ENCODE data around the gene PPIE.

PPIE gene

GRCh38 chr1:39738622-39739366 lies at the start of gene PPIE:
PPIE (plus strand) TSS chr1:39738882; CDS start chr1:39738901, 19 bp downstream.
- peak; percentile 87 for DNase-seq

GRCh38 chr1:39689214-39689613 lies 49.5 kb upstream of the PPIE start:
- no peak for DNase-seq

- DNase-seq = no peak
These were observed 49.0 kb upstream of the PPIE start for GRCh38 chr1:39689635-39690034.

DNA sequence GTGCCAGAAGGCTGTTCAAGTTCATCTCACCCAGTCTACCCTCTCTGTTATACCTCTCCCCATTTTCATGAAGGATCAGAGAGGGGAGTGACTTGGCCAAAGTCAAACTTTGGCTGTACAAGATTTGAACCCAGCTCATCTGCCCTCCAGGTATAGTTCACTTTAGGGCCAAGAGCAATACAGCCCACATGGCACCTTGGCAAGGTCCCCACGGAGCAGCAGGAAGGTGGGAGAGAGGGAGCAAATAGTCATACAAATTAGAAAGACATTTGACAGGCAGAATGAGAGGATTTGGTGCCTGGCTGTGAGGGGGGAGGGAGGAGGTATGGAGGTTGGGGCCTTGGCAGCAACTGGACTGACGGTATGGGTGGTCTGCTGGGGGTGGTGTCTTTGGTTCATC lies 48.5 kb upstream of the PPIE start:
- DNase-seq = no peak

DNA sequence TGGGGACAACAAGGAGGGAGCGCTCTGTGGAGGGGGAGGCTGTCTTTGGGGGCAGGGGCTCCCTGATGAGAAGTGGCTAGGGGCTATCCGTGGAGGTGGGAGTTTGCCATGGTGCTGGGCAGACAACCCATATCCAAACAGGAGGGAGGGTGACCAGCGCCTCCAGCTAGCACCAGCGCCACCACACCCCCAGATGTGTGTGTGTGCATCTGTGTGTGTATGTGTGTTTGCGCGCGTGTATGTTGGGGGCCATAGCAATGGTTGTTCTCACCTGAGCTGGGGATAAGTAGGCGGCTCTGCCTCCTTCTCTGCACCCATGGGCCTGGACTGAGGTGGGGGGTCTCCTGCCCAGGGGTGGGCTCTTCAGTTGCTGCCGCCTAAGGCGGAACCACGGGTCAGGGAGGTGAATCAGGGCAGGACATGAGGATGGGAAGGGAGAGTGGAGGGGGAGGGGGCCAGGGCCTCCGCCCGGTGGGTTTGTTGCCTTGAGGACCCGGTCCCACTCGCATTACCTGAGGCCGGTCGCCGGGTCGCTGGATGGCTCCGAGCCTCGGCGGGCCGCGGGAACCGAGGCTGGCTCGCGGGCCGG lies 47.8 kb upstream of the PPIE start:
- DNase-seq = no peak

GRCh38 chr1:39691383-39692151 lies 47.1 kb upstream of the PPIE start, which contains the start of gene HPCAL4:
HPCAL4 (minus strand) TSS chr1:39691433; CDS start chr1:39684603, 6,830 bp downstream.
- peak; percentile 57 for DNase-seq

DNA sequence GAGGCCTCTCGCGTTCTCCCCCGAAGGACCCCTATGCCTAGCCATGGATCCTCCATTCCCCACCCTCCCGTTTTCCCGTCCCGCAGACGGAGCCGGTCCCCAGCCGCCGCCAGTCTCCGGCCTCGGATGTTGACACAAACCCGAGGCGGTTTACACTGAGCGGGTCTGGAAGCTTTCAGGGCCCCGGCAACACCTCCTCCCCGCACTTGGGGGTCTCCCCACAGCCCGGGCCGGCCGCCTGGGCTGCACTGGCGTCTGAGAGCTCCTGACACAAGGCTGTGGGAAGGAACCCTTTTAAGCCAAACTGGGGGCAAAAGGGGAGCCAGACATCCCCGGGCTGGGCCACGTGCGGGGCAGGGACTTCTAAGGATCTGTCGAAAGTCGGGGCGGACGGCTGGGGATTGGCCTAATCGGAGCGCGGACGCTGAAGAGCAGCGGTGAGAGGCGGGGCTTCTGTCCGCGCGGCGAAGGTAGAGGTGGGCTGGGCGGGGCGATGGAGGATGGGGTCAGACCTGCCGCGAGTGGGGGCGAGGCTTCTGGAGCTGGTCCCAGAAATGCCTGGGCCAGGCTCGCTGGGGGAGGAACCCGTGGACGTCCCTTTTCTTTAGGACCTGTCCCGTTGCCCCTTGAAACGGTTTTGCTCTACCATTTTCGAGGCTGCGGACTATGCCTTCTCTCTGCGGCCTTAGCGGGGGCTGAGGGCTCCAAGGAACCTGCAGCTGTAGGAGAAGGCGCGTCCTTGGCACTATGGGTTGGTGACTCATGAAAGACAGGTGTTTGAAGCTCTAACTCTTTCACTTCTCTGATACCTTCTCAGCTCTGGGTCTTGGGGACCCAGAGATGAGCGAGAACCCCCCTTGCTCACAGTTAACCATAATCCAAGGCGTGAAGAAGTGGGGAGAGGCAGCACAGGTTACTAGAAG lies 46.3 kb upstream of the PPIE start:
- DNase-seq = no peak

DNA sequence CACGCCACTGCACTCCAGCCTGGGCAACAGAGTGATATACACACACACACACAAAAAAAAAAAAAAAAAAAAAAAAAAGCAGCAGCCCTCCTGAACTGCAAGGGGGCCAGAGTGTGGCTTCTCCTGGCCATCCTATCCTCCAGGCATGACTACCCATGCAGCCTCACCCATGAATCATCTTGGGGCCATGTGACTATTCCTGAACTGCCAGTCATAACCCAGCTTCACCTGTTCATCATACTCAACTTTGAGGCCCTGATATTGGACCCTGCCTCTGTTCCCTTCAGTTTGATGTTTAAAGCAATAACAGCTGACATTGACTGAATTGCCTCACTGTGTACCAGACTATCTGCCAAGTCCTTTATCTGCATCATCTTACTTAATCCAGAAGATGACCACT lies 44.7 kb upstream of the PPIE start:
- no peak for DNase-seq

DNA sequence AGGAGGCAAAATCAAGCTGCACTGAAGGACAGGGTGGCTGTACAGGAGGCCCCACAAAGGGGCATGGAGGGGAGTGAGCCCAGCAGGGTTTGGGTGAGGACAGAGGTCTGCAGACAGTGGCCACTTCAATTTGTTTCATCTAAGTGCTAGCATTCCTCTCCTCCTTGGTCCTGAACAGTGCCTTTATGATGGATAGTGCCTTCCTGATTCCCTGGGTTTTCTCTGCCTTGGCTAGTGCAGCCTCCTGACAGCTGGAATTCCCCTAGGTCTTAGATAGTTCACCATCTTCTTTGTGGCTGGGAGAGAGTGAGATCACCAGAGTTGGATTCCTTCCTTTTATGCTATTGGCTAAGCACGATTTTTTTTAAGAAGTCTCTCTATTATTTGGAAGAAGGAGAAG lies 43.7 kb upstream of the PPIE start:
- no peak for DNase-seq

DNA sequence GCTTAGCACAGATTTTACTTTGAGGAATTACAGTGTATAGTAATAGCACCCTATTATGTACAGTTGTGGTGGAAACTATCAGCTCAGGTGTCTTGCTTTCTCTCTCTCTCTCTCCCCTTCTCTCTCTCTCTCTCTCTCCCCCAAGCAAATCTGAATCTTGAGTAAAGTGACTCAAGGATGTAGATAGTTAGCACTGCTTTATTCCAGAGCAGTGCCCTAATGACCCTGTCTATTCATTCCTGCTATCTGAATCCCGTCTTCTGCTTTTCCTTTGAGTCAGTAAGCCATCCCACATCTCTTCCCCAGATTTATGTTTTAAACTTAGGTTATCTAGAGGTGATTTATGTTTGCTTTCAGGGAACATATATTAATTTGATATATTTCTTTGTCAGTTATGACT lies 42.2 kb upstream of the PPIE start:
- DNase-seq = no peak

DNA sequence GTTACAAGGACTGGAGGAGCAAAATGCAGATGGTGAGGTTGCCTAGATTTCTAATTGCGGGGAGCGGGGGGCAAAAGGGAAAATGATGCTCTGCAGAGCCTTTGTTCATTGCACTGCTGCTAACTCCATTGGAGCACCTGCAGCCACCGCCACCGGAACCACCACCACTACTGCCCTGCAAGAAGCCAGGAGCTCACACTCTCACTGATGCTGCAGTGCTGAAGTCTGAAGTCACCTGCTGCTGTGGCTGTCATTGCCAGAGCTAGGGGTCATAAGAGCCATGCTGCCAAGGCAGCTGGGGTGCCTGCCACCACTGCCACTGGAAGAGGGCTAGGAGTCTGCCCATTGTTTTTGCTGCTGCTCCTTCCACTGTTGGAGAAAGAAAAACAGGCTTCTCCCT lies 40.1 kb upstream of the PPIE start:
- no peak for DNase-seq

DNA sequence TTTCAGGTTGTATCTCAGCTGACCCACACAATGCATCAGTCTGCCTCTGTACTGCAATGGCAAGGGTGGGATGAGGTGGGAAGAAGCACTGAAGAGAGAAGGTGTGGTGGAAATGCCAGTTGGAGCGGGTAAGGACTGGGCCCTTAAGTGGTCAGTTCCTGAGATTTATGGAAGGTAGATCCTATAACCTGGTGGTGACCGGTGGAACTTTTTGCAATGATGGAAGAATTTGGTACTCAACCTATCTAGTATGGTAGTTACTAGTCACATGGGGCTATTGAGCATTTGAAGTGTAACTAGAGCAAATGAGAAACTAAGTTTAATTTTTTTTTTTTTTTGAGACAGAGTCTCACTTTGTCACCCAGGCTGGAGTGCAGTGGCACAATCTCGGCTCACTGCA lies 39.3 kb upstream of the PPIE start:
- no peak for DNase-seq

GRCh38 chr1:39700348-39700747 lies 38.3 kb upstream of the PPIE start:
- DNase-seq = no peak

DNA sequence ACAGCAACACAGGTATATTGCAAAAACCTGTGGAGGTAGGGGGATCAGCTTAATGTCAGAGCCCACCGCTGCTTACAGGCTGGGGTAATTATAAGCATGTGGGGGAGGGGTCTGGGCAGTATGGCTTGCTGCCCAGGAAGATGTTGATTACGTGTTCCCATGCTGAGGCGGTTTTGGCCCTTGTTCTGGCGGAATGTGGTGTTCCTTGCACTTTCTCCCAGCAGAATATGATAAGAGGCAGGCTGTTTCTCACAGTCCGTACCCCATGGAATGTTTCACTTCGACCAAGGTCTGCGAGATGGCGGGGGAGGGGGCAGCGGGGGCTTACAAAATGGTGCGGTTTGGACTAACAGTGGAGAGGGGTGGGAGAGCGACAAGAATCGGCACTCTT lies 37.6 kb upstream of the PPIE start:
- DNase-seq = no peak

DNA sequence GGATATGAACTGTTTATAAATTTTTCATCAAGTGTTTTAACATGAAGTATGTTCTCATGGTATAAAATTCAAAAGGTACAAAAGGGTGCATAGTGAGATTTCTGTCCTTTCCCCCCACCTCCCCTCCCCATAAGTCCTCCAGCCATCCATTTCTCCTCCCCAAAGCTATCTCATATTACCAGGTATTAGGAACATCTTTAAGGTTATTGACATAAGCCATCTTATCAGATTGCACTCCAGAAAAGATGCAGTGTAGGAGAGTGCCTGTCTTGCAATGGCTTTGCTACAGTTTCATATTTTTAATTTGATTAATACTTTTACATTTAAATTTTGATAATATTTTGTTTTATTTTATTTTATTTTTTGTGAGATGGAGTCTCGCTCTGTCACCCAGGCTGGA lies 33.9 kb upstream of the PPIE start:
- DNase-seq = no peak

DNA sequence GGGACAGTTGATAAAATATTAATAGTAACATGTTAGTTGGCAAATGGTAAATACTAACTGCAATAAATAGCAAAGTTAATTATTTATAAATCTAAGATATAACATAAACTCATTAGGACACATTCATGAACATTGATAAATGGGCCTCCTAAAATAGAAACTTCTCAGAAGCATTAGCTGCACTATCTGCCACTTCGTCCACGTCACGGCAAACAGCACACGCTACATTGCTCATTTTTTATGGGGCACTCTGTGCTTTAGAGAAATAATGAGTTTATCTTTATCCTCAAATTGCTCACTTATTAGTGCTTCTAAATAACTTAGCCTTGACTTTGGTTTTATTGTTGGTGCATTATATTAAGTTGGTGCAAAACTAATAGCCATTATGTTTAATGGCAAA lies 31.2 kb upstream of the PPIE start:
- DNase-seq = no peak

DNA sequence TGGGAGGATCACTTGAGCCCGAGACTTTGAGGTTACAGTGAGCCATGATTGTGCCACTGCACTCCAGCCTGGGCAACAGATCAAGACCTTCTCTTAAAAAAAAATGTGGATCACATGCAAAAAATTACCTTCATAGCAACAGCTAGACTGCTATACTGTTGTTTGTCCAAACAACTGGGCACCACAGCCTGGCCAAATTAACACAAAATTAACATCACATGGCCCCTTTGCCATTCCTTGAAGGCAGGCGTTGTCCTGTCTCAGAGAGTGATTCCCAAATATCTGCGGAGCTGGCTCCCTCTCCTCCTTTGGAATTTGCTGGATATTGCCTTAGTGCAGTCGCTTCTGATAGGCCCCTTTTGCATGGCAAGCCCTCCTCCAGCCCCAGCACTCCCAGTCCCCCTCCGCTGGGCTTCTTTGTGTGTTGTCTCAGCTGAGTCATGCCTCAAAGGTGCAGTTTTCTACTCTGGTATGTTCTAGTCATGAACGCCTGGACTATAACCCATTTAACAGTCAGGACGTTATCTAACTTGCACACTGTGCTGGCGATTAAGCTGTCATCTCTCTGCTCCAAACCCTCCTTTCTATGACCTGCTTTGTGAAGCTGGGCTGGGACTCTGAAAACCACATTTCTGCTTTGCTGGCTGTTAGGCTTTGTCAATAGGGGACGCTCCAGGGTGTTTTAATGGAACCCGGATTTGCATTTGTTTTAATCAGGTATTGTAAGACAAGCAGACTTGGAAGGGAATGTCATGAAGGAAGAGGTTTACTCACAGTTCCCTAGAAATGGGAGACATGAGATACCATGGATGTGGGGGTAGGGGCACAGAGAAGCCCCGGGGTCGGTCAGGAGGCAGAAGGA lies 27.3 kb upstream of the PPIE start:
- DNase-seq = no peak

DNA sequence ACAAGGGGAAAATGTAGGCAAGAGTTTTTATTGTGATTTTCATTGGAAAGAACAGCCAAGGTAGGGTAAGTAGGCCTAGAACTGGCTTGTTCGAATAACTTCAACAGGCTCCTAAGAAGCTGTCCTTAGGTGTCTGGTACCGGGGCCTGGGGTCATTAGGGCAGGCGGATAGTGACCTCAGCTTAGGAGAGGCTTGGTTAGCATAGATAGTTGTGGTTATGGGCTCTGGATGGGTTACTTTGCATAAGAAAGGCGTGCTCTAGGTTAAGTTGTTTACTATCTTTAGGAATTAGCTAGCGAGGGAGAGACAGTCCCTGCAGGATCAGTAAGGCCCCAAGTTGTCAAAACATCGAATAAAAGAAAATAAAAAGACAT lies 26.7 kb upstream of the PPIE start:
- DNase-seq = no peak

GRCh38 chr1:39713557-39713956 lies 25.1 kb upstream of the PPIE start:
- no peak for DNase-seq

DNA sequence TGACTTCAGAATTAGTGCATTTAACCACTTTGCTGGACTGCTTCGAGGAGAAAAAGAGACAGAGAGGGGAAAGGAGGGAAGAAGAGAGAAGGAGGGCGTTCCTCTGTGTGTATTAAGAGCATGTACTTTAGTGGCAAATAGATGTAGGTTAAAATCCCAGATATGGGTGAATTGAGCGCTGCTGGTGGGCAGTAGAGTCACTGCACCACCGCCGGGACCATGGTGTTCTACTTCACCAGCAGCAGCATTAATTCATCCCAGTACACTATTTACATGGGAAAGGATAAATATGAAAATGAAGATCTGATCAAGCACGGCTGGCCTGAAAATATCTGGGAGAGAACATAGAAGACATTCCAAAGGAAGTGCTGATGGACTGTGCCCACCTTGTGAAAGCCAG lies 20.9 kb upstream of the PPIE start:
- DNase-seq = no peak

- DNase-seq = peak; percentile 17
These were observed 18.3 kb upstream of the PPIE start for GRCh38 chr1:39720094-39720999.

Data from GDM1 (cell line).